GM12865 (cell line): ENCODE data around the gene UBQLN4.

ENCODE experiments used
- DNase-seq: peaks from one replicate; pipeline ENCODE4 v3.0.0; 2010; ENCODE audit warnings: low read depth
- H3K4me3 ChIP-seq: 2 replicates; pipeline ENCODE4 v1.5.1; 2011; ENCODE audit warnings: mild to moderate bottlenecking, low read depth, low read length, control low read depth
- TF ChIP-seq, protein P1 (sequence below): IDR thresholded peaks from 2 replicates; pipeline ENCODE4 v1.5.1; 2011; ENCODE audit warnings: low read length, control low read depth, low read depth, inconsistent platforms; ENCODE audit not compliant: insufficient read depth; ENCODE audit errors: missing control alignments

Gene UBQLN4

DNA sequence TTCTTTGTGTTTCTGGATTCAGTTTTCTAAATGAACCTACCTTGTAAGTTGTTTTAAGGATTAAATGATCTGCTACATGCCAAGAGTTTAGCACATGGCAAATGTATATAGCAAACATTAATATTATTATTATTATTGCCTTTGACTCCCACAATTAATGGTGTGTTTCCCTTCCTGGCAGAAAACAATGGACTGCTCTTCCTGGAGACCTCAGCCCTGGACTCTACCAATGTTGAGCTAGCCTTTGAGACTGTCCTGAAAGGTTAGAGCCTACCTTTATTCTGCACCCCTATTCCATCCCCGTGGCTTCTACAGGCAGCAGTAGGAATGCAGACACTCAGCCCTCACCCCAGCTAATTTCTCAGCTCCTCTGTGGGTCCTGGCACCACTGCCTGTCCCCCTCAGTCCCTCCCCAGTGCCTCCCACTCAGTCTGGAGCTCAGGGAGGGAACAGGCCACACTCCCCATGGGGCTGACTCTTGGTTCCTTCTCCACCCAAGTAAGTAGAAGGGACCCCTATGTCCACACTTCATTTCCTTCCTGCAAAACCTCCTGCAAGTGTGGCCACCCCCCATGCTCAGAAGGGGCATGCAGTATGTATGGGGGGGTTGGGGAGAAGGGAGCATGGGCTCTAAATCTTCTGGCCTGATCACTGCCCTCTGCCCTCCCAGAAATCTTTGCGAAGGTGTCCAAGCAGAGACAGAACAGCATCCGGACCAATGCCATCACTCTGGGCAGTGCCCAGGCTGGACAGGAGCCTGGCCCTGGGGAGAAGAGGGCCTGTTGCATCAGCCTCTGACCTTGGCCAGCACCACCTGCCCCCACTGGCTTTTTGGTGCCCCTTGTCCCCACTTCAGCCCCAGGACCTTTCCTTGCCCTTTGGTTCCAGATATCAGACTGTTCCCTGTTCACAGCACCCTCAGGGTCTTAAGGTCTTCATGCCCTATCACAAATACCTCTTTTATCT, 16.2 kb upstream of the UBQLN4 start:
- H3K4me3 ChIP-seq, result no peak overlapping the region
- DNase-seq, result no peak
- TF ChIP-seq, protein P1, sequence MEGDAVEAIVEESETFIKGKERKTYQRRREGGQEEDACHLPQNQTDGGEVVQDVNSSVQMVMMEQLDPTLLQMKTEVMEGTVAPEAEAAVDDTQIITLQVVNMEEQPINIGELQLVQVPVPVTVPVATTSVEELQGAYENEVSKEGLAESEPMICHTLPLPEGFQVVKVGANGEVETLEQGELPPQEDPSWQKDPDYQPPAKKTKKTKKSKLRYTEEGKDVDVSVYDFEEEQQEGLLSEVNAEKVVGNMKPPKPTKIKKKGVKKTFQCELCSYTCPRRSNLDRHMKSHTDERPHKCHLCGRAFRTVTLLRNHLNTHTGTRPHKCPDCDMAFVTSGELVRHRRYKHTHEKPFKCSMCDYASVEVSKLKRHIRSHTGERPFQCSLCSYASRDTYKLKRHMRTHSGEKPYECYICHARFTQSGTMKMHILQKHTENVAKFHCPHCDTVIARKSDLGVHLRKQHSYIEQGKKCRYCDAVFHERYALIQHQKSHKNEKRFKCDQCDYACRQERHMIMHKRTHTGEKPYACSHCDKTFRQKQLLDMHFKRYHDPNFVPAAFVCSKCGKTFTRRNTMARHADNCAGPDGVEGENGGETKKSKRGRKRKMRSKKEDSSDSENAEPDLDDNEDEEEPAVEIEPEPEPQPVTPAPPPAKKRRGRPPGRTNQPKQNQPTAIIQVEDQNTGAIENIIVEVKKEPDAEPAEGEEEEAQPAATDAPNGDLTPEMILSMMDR, result no peak

DNA sequence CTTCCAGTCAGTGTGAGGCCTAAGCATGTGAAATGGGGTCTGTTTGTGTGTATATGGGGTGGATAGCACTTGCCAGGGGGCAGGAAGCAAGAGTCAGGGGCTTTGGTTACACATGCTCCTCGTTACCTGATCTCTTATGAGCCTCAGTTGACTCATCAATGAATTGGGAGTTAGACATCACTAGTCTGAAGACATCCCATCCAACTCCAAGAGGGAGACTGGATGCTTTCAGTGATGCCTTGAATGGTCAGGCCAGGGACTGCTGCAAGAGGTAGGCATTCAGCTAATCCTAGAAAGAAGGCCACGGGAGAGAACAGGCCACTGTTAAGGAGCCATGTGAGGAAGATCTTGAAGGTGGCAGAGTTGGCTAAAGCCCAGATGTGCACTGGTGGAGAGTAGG, 13.7 kb upstream of the UBQLN4 start:
- H3K4me3 ChIP-seq, result no peak overlapping the region
- DNase-seq, result no peak
- TF ChIP-seq, protein P1, result no peak

DNA sequence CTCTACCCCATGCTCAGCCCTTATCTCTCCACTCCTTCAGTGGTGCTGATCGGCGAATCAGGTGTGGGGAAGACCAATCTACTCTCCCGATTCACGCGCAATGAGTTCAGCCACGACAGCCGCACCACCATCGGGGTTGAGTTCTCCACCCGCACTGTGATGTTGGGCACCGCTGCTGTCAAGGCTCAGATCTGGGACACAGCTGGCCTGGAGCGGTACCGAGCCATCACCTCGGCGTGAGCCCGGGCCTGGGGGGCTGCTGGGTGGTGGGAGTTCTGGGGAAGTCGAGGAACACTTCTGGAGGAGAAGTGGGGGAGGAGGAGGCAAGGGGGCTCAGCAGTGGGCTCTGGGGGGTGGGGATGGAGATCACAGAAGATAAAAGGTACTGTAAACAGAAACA, 12.3 kb upstream of the UBQLN4 start:
- no peak overlapping the region for H3K4me3 ChIP-seq
- DNase-seq, result no peak
- TF ChIP-seq, protein P1, result no peak

DNA sequence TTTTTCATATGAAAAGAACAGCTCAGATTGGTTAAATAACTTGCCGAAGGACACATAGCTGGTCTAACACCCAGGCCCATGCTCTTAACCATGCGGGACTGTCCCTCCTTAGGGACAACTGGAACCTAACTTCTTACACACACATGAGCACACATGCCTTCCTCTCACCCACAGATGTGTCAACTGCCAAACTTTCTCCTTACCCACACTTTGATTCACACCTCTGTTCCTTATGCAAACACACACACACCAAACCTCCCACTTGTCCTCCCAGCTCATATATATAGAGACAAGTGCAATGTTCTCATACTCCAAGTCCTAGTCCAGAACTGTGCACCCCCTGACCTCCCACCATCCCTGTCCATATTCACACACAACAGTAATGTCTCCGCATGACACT, 11.6 kb upstream of the UBQLN4 start:
- no peak overlapping the region for H3K4me3 ChIP-seq
- TF ChIP-seq, protein P1, result no peak
- DNase-seq, result no peak

DNA sequence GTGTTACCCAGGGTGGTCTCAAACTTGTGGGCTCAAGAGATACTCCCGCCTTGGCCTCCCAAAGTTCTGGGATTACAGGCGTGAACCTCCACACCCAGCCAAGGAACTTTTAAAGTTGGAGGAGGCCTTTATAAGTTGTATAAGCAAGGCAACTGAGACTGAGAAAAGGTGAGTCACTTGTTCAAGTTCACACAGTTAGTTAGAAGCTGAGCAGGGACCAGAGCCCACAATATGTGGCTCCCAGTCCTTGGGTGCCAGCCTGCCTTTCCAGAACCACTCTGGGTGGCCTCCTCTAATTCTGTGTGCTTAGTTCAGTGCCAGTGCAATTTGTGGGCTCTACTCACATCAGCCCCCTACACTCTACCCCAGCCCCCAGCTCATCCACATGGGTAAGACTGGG, 11.0 kb upstream of the UBQLN4 start:
- H3K4me3 ChIP-seq, result no peak overlapping the region
- no peak for DNase-seq
- TF ChIP-seq, protein P1, result no peak

DNA sequence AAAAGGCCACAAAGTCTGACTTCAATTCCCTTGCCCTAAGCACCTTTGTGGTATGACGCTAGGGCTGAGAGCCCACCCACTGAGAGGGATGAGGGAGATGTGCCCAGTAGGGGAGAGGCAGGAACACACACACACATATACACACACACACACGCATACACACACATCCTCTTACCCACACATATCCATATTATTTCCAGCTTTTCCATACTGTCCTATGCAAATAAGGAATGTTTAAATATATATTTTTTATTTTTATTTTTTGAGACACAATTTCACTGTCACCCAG, 10.3 kb upstream of the UBQLN4 start:
- TF ChIP-seq, protein P1, result no peak
- H3K4me3 ChIP-seq, result no peak overlapping the region
- DNase-seq, result no peak

DNA sequence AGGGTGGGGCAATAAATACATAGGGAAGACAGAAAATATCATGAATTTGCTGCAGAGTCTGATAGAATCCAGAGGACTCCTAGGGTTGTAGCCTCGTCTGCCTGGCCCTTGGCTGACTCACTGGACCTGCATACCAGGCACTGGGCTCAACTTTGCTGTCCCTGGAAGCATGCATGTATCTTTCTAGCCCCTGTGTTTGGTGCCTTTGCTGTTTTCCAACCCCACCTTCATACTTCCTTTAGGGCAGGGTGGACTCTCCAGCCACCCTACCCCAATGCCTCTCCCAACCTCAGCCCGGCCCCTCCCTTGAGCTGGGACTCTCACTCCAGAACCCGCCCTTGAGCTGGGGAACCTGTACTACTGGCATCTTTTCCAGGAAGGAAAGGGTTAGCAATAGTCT, 8.6 kb upstream of the UBQLN4 start:
- no peak overlapping the region for H3K4me3 ChIP-seq
- TF ChIP-seq, protein P1, result no peak
- DNase-seq, result no peak
